ENCODE results near the gene INTU.

The INTU gene

GRCh38 chr4:127609484-127609883 is 23.3 kb upstream of the INTU start:
- H3K27ac ChIP-seq: no peak overlapping the region
- no peak for TF ChIP-seq CTCF (conservative IDR thresholded peaks at IDR 0.05)

GRCh38 chr4:127610488-127610887 is 22.3 kb upstream of the INTU start:
- TF ChIP-seq CTCF (conservative IDR thresholded peaks at IDR 0.05): no peak

GRCh38 chr4:127616898-127617297 is 15.9 kb upstream of the INTU start:
- H3K27ac ChIP-seq: no peak overlapping the region
- TF ChIP-seq CTCF (conservative IDR thresholded peaks at IDR 0.05): no peak

More at GRCh38 chr4:127610488-127610887, 22.3 kb upstream of the INTU start:
- H3K27ac ChIP-seq: no peak overlapping the region

GRCh38 chr4:127618427-127618826 is 14.3 kb upstream of the INTU start:
- no peak for TF ChIP-seq CTCF (conservative IDR thresholded peaks at IDR 0.05)
- H3K27ac ChIP-seq: no peak overlapping the region

- H3K27ac ChIP-seq: no peak overlapping the region
- TF ChIP-seq CTCF (conservative IDR thresholded peaks at IDR 0.05): no peak
Measured at GRCh38 chr4:127622621-127622920, 10.2 kb upstream of the INTU start.

- no peak overlapping the region for H3K27ac ChIP-seq
- no peak for TF ChIP-seq CTCF (conservative IDR thresholded peaks at IDR 0.05)
Measured at GRCh38 chr4:127622921-127623796, 9.6 kb upstream of the INTU start.

GRCh38 chr4:127623797-127624083 is 9.0 kb upstream of the INTU start:
- no peak overlapping the region for H3K27ac ChIP-seq
- no peak for TF ChIP-seq CTCF (conservative IDR thresholded peaks at IDR 0.05)

Data from VCaP (cell line).